GM12874 (cell line): Measurements from ENCODE around the gene OPCML.

ENCODE experiments used
- TF ChIP-seq, protein P1 (sequence below): IDR thresholded peaks from 2 replicates; pipeline ENCODE4 v1.5.1; 2011; ENCODE audit warnings: low read depth, mild to moderate bottlenecking, control low read depth, low read length, moderate library complexity; ENCODE audit not compliant: insufficient read depth

OPCML gene

DNA sequence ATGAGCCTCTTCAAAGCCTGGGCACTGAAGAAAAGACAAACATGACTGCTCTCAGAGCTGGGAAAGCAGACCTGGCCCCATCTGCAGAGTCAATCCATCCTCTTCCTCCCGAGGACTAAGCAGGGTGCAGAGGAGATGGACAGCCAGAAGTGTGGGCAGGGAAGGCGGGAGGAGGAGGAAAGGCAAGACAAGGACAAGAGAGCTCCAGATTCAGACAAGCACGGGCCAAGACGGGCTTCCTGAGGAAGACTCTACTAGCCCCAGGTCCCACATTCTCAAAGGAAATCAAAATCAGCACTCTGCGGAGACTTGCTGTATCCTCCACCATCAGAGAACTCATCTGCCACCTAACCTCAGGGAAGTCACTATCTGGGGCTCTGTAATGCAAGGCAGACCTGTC, 28.5 kb downstream of the OPCML start:
- TF ChIP-seq, protein P1, sequence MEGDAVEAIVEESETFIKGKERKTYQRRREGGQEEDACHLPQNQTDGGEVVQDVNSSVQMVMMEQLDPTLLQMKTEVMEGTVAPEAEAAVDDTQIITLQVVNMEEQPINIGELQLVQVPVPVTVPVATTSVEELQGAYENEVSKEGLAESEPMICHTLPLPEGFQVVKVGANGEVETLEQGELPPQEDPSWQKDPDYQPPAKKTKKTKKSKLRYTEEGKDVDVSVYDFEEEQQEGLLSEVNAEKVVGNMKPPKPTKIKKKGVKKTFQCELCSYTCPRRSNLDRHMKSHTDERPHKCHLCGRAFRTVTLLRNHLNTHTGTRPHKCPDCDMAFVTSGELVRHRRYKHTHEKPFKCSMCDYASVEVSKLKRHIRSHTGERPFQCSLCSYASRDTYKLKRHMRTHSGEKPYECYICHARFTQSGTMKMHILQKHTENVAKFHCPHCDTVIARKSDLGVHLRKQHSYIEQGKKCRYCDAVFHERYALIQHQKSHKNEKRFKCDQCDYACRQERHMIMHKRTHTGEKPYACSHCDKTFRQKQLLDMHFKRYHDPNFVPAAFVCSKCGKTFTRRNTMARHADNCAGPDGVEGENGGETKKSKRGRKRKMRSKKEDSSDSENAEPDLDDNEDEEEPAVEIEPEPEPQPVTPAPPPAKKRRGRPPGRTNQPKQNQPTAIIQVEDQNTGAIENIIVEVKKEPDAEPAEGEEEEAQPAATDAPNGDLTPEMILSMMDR: no peak

GRCh38 chr11:133503236-133503635, 29.1 kb downstream of the OPCML start:
- TF ChIP-seq, protein P1: no peak

DNA sequence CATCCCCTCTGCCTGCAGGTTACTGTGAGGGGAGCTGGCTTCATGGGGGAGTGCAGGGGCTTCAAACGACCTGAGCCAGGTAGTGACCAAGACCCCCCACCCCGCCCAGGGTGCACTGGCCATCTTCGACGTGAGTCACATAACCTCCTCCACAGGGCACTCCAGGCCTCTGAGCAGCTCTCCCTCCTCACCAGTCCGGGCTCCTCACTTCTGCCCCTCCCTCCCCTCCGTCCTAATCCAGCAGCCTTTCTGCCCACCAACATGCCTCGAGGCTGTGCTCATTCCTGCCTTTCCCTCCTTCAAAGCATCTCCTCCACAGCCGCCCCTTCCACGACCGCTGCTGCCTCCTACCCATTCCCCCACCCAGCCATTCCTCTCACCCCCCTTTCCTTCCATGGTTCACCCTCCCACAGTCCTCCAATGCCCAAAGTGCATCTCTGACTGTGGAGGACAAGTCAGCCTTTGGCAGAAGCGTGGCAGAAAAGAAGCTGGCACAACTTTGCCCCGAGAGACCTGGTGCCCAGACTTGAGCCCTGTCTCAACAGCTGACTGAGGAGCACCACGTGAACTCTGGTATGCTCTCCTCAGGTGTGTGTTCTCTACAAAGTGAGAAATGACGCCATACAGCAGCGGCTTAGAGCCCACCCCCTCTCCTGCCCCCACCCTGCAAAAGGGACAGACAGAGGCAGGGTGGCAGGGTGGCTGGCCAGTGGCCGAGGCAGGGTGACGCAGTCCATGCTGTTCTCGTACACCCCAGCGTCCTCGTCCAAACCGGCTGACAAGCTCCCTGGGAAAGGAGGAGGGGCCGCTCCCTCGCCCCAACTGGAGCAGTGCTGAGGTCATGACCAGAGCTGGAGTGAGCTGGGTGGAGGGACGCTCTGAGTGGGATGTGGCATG, 30.4 kb downstream of the OPCML start:
- TF ChIP-seq, protein P1: no peak

GRCh38 chr11:133500936-133501335, 31.4 kb downstream of the OPCML start:
- TF ChIP-seq, protein P1: no peak

DNA sequence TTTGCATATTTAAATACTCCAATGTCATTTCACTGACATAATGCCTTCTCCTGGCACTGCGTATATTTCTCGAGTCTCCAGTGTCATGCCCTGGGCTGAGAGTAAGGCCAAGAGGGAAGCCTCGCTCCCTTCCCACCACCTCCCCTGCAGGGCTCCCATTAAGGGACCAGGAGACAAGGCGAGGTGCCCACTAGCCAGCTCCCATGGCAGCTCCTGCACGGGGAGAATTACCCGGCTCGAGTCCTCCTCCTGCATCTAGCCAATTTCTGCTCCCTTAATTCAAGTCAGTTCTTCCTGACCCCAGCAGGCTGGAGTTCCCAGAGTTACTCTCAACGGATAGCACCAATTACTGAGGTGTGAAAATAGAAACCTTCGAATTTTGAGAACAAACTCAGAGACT, 31.9 kb downstream of the OPCML start:
- TF ChIP-seq, protein P1: no peak

- TF ChIP-seq, protein P1: no peak
Observed at GRCh38 chr11:133498969-133499368, 33.3 kb downstream of the OPCML start.

DNA sequence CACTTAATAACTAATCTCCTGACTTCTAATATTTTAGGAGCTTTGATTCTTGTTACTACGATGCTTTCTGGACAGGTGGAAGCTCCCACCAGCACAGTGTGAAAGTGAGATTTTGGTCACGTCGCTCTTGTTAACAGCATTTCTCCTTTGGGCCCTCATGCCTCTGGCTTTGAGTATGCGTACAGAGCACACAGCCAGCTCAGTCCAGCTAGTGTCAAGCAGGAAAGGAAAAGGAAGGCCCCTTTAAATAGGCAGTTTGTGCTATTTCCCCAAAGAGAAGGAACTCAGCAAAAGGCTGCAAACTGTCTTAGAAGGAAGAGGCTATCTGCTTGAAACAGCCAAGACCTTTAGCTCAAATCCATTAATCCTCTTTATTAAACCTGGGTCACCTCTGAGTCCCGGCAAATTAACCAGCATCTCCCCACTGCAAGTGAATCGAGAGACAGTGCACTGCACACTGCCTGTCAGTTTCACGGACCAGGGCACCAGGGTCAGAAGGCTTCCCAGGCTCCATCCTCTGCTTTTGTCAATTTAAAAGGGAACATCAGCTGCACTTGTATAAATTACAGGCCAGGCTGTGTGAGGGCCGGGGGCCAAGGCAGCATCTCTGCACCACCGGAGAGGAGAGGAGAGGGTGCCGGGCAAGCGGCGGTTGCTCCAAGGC, 34.7 kb downstream of the OPCML start:
- TF ChIP-seq, protein P1: no peak
